Measurements from ENCODE around the gene ALDH3A2. TPM values are rescaled to one million over a fixed set of nuclear protein-coding genes. Genes with fewer than 3 reads are reported as not detected.

Gene ALDH3A2
- total RNA-seq, 1 donor from 2014 or later = 138 TPM

- Mint-ChIP-seq H3K27ac (no peak overlapping the region), H3K4me1 (no peaks in the 10 kb centered on the region), H3K4me3 (no peak overlapping the region), H3K36me3 (no peaks in the 10 kb centered on the region), H3K9me3 (peaks cover 5% of the 10 kb centered on the region), H3K27me3 (ENCODE audit: insufficient read depth, low read depth) (no peaks in the 10 kb centered on the region)
- Histone ChIP-seq H2AFZ (replicated peaks) (no peak overlapping the region), H3K27me3 (no peaks in the 10 kb centered on the region), H3K4me1 (no peaks in the 10 kb centered on the region), H3K36me3 (no peaks in the 10 kb centered on the region), H3K27ac (no peak overlapping the region), H3K9ac (no peak overlapping the region), H4K20me1 (ENCODE audit: low read depth) (no peaks in the 10 kb centered on the region), H3K4me3 (no peak overlapping the region), H3F3A (ENCODE audit: low read depth) (peaks cover 3% of the 10 kb centered on the region), H3K79me2 (ENCODE audit: low read depth) (no peaks in the 10 kb centered on the region), H3K4me2 (no peak overlapping the region), H3K9me3 (ENCODE audit: low read depth) (no peaks in the 10 kb centered on the region)
- DNase-seq (ENCODE audit: low spot score) = no peak
- TF ChIP-seq CTCF (IDR thresholded peaks at IDR 0.05) = no peak
- no peak for TF ChIP-seq EZH2 (IDR thresholded peaks at IDR 0.05)
- no peak for TF ChIP-seq EZH2phosphoT487 (IDR thresholded peaks at IDR 0.05)
These were observed 19.1 kb upstream of the ALDH3A2 start for GRCh38 chr17:19629449-19629848.

DNA sequence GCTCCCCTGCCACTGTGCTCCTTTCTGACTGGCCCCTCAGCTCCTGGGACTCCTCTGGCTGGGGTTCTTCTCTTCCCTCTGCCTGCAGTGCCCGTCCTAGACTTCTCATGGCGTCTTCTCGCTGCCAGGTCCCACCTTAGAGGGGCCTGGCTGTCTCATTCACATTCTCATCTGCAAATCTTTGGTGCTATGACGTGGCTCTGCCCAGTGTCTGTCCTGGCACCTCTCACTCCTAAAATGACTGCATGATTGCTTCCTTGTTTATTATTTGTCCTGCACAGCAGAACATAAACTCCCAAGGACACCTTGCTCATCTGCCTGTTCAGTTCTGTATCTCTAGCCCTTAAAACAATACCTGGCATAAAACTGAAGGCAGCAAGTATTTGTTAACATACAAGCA lies 18.5 kb upstream of the ALDH3A2 start:
- Histone ChIP-seq H3K4me3 (no peak overlapping the region), H4K20me1 (ENCODE audit: low read depth) (no peaks in the 10 kb centered on the region), H3K79me2 (ENCODE audit: low read depth) (no peaks in the 10 kb centered on the region), H2AFZ (replicated peaks) (no peak overlapping the region), H3K9me3 (ENCODE audit: low read depth) (no peaks in the 10 kb centered on the region), H3K27ac (no peak overlapping the region), H3K27me3 (no peaks in the 10 kb centered on the region), H3K4me1 (no peaks in the 10 kb centered on the region), H3K36me3 (no peaks in the 10 kb centered on the region), H3F3A (ENCODE audit: low read depth) (peaks cover 3% of the 10 kb centered on the region), H3K4me2 (no peak overlapping the region), H3K9ac (no peak overlapping the region)
- Mint-ChIP-seq H3K4me3 (no peak overlapping the region), H3K27me3 (ENCODE audit: insufficient read depth, low read depth) (no peaks in the 10 kb centered on the region), H3K27ac (no peak overlapping the region), H3K9me3 (peaks cover 5% of the 10 kb centered on the region), H3K4me1 (no peaks in the 10 kb centered on the region), H3K36me3 (no peaks in the 10 kb centered on the region)
- TF ChIP-seq EZH2 (IDR thresholded peaks at IDR 0.05) (no peak), CTCF (IDR thresholded peaks at IDR 0.05) (no peak), EZH2phosphoT487 (IDR thresholded peaks at IDR 0.05) (no peak)
- DNase-seq (ENCODE audit: low spot score) = no peak

- H3K9me3 Mint-ChIP-seq = peaks cover 5% of the 10 kb centered on the region
- Histone ChIP-seq H4K20me1 (ENCODE audit: low read depth) (no peaks in the 10 kb centered on the region), H3K27me3 (no peaks in the 10 kb centered on the region), H3K4me1 (no peaks in the 10 kb centered on the region), H3K27ac (no peak overlapping the region), H3K4me3 (no peak overlapping the region), H3K79me2 (ENCODE audit: low read depth) (no peaks in the 10 kb centered on the region), H3K9ac (no peak overlapping the region), H3K9me3 (ENCODE audit: low read depth) (no peaks in the 10 kb centered on the region), H3K4me2 (no peak overlapping the region), H2AFZ (replicated peaks) (no peak overlapping the region), H3K36me3 (no peaks in the 10 kb centered on the region), H3F3A (ENCODE audit: low read depth) (peaks cover 3% of the 10 kb centered on the region)
- no peak for TF ChIP-seq EZH2phosphoT487 (IDR thresholded peaks at IDR 0.05)
- no peak for TF ChIP-seq CTCF (IDR thresholded peaks at IDR 0.05)
- TF ChIP-seq EZH2 (IDR thresholded peaks at IDR 0.05) = no peak
- no peaks in the 10 kb centered on the region for H3K4me1 Mint-ChIP-seq
- no peak overlapping the region for H3K27ac Mint-ChIP-seq
- DNase-seq (ENCODE audit: low spot score) = no peak
- H3K36me3 Mint-ChIP-seq = no peaks in the 10 kb centered on the region
- H3K4me3 Mint-ChIP-seq = no peak overlapping the region
- no peaks in the 10 kb centered on the region for H3K27me3 Mint-ChIP-seq (ENCODE audit: insufficient read depth, low read depth)
These were observed 17.9 kb upstream of the ALDH3A2 start for GRCh38 chr17:19630661-19631060.

Data from neural progenitor cell (in vitro differentiated cells).